ENCODE measurements around the gene LHX2.

LHX2 gene

DNA sequence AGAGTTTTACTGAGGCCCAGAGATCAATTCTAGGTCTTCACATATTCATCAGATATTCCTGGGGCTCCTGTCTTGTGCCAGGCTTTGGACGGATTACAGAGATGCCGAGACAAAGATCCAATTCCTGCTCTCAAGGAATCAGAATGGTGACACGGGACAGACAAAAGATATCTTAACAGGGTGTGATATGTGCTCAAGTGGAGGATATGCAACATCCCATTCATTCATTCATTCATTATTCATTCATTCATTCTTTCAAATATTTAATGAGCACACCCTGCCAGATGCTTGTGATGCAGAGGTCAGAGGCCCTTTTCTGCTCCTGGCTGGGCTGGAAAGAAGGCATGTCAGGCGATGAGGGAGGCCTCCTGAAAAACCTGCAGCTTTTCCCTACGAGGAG is 21.8 kb downstream of the LHX2 start:
- no peak for DNase-seq (ENCODE audit: low spot score)

DNA sequence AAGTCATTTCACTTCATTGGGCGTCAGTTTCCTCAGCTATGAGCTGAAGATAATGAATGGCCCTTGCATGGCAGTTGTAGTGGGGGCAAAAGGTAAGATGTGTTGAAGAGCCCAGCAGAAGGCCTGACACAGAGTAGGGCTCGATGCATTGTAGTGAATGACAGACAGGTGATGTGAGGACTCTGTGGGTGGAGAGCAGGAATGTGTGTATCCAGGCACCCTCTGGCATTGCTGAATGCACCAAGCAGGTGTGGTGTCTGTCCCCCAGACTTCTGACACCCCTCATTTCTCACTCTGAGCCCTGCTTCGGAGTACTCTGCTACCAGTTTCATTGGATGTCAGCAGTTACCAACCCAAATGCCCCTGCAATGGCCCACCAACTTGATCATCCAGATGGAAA is 22.4 kb downstream of the LHX2 start:
- no peak for DNase-seq (ENCODE audit: low spot score)

DNA sequence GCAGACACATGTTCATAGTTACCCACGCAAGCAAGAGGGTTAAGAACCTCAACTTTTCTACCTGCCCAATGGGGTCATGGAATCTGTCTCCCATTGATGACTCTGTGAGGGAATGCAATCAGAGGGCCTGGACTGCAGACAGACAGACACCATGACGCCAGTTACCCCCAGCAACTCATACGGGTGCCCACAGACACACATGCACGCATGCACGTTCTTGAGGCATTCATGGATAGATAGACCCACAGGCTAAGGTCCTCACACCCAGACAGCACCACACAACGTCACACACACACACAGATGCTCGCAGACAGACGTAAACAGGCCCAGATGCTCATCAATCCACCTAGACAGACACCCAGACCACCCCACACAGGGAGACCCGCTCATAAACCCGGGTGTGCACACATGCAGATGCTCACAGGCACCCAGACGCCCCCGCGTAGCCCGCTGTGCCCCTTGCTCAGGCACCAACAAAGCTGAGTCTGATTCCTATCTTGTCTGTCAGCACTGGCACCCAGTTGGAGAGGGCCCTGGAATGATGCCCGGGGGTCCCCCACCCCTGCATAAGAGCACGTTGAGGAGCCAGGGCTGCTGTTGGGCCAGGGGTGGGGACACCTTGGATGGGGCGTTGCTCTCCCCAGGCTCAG is 23.6 kb downstream of the LHX2 start:
- no peak for DNase-seq (ENCODE audit: low spot score)

DNA sequence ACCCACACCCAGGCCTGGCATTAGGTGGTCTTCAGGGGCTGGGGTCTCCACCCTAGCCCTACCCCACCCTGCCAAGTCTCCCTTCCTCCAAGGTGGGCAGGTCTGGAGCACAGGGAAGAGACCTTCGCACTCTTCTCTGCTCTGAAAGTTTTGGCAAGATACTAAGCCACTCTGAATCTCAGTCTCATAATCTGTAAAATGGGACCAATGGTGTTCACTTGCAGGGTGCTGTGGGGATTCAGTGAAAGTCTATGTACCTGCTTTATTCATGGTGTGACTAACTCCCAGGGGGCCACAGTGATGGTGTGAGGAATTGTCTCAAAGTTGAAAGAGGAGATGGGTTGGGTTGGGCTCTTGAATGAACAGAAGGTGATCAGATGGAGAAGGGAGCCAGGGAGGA is 25.0 kb downstream of the LHX2 start:
- DNase-seq (ENCODE audit: low spot score): no peak

DNA sequence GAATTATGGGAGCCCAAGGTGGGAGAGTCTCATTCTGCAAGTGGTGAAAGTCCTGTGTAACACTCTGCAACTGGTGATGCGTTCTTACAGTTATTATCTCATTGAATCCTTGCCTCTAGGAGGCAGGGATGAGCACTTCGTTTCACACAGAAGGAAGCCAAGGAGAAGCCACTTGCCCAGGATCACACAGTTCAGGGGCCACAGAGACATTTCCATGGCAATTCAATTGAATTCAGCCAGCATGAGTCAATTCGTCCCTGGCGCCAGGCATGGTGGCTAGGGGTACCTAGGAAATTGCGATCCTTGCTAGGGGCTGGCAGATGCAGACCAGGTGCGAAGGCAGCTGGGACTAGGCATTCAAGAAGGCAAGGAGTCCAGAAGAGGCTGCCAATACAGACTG is 26.2 kb downstream of the LHX2 start:
- DNase-seq (ENCODE audit: low spot score): peak; percentile 26

DNA sequence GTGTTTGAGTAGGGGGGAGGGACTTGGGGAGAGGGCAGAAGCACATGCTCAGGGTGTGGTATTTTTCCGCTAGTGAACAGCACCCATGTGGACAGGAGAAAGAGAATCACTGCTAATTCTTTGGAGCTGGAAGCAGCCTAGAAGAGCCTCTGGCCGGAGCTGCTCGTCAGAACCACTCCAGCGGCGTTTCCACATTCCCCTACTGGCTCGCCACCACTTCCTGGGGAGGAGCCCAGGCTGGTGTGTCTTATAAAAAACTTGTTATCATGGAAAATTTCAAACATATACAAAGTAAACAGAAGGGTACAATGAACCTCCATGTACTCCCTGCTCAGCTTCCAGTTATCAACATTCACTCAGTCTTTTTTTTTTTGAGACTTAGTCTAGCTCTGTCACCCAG is 26.7 kb downstream of the LHX2 start:
- DNase-seq (ENCODE audit: low spot score): no peak

DNA sequence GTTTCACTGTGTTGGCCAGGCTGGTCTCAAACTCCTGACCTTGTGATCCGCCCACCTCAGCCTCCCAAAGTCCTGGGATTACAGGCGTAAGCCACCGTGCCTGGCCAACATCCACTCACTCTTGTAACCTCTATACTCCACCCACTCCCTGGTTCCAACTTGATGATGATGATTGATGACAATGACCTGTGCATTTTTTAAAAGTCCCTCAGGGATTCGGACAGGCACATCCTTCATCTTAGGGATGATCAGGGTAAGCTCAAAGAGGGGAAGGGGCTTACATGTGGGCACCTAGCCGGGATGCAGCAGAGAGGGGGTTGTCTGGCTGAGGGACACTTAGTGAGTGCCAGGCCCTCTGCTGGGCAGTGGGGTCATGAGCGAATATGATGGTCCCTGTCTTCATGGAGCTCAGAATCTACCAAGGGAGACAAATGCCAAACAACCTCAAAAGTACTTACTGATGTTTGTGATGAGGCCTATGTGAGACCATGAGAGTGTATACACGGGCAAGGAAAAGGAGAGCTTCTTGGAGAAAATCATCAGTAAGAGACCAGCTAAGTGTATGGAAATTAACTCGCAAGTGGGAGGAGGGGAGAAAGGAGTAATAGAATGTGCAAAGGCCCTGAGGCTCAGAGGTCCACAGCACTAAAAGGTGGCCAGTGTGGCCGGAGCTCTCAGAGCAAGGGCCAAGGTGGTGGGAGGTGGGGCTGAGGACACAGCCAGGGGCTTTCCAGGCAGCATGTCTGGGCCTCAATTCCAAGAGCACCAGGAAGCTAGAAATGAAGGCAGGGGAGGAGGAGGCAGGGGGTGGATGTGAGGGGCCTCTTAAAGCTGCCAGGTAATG is 27.4 kb downstream of the LHX2 start:
- no peak for DNase-seq (ENCODE audit: low spot score)

DNA sequence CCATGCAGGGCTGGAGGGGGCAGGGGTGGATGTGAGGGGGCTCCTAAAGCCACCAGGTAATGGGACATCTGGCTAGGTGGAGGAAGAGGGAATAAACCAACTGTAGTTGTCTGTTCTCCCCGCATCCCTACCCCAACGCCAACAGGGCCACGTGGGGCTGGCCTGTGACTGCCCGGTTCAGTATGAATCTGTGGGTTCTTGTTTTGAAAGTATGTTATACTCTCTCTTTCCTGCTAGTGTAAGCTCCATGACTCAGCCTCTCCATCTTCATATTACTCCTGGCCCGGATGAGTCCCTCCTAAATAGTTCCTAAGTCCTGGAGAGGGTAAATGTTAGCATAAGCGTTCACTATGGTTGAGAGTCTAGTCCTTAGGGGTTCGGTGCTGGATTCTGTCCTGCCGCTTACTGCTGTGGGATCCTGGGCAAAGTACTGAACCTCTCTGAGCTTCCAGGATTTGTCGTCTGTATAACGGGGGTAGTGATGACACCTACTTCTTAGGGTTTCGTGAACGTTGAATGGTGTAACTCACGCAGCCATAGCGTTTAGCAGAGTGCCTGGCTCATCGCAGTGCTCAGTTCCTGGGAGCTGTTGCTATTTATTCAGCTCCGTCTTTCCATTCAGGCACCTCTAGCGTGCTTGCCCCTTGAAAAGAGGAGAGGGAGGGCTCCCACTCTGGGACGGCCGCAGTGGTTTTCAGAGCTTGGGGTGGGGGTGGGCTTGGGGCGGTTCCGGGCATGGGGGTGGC is 28.8 kb downstream of the LHX2 start:
- peak; percentile 26 for DNase-seq (ENCODE audit: low spot score)

DNA sequence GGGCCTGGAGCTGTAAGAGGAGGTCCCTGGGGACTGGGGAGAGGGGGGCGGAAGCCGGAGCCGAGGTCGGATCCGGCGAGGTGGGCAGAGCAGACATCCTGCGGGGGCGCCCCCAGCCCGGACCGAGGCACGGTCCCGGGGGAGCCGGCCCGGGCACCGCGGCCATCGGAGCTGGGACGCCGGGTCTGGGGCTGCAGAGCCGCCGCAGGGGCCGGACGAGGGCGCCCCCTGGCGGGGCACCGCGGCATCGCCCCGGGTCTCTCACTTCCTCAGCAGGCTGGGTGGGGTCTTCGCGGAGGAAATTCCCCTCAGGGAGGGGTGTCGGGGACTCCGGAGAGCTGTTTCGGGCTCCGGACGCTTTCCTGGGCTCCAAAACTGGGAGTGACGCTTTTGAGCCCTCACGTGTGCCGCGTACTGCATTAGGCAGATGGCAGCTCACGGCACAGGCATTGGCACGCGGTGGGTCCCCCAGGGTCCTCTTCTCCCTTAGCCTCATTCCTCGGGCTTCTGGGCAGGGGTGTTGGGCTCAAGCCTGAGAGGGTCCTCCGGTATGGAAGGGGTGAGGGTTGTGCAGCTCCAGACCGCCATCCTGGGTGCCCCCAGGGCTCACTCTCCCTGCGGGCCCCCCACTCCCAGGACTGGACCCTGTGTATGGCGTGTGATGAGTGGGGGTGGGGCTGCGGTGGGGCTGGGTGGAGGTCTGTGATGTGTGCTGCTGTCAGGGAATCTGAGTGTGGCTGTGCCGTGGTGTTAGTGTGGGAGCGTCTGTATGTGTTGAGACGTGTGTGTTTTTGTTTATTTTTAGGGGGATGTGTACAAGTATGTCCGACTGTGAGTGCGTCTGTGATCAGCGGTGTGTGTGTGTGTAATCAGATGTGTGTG is 29.6 kb downstream of the LHX2 start:
- DNase-seq (ENCODE audit: low spot score): no peak

DNA sequence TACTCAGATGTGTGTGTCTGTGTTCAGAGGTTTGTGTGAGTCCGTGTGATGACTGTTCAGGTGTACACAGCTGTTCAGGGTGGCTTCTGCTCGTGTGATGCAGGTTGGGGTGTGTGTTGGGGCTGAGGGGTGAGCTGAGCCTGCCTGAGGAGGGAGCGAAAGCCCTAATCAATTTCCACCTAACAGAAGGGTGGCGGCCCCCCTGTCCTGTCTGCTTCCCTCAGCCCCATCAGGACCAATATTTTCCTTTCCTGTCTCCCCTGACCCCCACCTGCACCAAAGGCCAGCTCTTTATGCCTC is 30.2 kb downstream of the LHX2 start:
- DNase-seq (ENCODE audit: low spot score): no peak

DNA sequence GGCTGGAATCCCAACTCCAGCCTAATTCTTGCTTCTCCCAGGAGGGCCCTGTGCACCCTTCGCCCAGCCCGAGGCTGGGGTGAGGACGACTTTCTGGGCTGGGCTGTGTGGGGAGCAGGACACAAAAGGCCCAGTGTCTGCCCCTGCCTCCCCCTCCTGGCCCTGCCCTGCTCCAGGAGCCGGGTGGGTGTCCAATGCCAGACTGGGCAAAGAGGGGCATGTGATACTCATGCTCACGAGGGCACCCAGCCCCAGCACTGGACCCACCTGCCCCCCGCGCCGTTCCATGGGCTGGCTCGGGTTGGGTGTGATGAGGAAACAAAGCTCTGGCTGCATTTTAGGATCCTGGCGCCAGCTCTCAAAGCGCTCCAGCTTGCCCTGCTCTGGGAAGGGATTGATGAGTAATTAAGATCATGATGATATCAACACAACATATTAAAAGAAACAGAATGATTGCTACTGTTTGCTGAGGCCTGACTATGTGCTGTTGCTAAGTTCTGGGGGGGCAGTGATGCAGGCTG is 30.7 kb downstream of the LHX2 start:
- no peak for DNase-seq (ENCODE audit: low spot score)

DNA sequence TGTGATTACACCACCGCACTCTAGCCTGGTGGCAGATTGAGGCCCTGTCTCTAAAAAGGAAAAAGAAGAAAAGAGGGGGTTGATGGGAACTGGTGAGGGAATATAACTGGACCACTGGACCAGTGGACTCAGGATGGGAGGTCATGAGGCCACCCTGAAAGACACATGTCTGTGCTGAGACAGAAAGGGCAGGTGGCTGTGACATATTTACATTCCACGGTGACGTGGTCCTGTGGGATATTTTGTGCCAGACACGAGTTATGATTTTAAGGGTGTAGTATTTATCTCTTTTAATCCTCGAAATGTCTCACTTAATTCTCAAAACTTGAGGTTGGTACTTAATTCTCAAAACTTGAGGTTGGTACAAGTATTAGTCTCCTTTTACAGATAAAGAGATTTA is 32.9 kb downstream of the LHX2 start:
- no peak for DNase-seq (ENCODE audit: low spot score)

DNA sequence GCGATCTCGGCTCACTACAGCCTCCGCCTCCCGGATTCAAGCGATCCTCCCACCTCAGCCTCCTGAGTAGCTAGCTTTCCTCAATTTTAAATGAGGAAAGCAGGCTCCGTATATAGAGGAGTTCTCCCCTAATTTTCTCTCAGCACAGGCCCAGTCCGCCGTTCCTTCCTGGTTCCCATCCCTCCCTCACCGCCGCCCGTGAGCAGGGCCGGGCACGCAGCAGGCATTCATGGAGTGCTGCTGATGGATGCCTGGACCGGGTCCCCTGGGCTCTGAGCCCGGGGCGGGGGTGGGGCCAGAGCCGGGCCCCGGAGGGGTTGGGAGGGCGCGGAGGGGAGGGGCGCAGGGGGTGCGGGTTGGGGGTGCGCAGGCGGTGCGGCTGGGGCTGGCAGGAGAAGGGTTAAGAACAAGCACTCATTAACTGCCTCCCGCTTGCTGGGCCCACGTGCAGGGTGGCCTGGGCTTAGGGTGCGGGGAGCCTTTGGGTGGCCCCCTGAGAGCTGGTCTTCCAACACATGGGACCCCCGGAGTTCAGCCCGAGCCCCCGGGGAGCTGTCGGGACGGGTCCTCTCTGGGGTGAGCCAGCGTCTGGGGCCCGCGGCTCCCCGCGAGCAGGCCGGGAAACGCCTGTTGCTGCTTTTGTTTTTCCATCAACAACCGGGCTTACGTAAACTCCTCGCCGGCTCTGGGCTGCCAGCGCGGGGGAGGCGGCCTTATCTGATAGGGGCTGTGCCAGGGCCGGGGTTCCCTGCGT is 33.7 kb downstream of the LHX2 start:
- DNase-seq (ENCODE audit: low spot score): no peak

DNA sequence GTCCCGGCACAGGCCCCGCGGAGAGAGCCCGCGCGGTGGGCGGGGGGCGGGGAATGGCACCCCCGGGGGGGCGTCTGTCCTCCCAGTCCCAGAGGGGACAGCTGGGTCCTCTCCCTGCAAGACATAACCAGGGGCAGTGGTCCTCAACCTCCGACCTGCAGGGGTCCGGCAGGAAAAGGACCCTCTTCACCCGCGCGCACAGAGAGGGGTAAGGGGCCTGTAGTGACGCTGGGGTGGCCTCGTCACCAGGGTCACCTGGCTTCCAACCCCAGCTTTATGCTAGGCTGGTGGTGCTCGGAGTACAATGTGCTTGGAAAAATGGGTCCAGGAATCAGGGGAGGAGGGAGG is 34.2 kb downstream of the LHX2 start:
- DNase-seq (ENCODE audit: low spot score): no peak

DNA sequence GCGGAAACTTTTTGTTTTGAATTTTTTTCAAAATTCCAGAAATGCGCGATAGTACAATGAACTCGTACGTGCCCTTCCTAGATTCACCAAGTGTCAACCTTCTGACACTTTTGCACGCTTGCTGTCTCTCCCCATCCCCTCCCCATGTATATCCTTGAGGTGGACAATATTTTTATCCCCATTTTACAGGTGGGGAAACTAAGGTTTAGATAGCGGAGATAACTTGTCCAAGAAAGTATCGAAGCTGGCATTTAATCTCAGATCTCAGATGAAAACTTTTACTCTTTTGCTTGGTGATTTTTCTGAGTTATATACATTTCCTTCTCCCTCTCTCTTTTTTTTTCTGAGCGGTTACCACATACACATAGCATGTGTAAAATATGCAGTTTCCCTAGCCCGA is 34.6 kb downstream of the LHX2 start:
- DNase-seq (ENCODE audit: low spot score): no peak

DNA sequence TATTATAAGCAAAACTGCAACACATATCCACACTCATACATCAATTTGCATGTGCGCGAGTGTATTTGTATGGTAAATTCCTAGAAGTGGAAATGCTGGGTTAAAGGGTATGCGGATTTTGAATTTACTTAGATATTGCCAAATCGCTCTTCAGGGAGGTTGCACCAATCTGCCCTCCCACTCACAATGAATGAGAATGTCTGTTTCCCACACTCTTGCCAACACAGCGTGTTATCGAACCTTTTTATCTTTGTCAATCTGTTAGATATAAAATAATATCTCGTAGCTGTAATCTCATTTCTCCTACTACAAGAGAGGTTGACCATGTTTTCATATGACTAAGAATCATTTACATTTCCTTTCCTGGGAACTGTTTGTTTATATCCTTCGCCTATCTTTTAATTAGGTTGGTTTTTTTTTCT is 35.7 kb downstream of the LHX2 start:
- DNase-seq (ENCODE audit: low spot score): no peak

DNA sequence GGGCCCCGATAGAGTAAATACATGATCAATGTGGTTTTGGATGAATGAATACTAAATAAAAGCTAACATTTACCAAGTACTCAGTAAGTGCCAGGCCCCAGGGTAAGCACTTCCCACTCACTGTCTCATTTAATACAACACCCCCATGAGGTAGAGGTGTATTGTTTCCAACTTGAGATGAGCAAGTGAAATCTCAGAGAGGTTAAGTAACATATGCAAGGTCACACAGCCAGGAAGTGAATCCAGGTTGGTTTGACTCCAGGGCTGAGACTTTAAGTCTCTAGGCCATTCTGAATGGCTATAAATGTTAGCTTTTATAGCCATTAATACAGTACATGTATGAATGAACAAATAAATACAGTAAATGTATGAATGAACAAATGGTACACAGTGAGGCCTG is 39.4 kb downstream of the LHX2 start:
- no peak for DNase-seq (ENCODE audit: low spot score)

DNA sequence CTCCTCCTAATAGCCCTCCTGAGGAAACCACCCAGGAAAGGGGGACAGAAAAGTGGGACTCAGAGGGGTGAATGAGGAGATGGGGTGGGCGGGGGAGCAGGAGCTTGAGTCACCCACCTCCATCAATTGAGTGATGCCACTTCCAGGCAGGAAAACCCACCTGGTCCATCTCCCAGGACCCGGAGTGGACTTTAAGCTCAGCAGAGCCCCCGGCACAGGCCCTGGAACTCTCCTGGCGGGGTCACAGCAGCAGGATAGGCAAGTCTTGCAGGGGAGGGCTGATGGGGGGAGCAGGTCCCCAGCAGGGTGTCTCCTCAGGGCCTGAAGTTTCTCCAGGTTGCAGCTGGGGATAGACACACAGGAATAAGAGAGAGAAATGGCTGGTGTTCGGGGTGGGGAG is 40.8 kb downstream of the LHX2 start:
- no peak for DNase-seq (ENCODE audit: low spot score)

DNA sequence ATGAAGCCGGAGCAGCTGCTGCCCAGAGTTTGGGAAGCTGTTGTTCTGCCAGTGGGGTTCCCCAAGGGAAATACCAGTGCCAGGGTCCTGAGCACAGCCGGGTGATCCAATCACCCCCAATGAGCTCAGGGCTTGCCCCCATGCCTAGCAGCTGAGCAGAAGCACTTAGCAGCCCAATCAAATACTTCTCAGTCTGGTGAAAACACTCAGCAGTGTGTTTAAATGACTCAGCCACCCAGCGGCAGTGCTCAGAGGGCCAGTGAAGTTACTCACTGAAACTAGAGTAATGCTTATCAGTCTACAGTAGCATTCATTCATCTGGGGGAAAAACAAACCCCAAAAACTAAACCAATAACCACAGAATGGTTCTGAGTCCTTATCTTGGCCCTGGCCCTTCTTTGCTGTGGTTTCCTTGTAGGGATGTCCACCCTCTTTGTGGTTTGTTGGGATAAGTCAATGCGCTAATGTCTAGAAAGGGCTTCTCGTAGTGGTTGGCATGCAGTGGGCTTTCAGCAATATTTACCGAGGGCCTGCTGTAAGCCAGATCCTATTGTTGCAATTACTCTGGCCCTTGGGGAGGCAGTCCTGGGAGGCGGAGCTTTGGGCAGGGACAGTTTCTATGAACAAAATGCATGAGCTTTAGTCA is 43.1 kb downstream of the LHX2 start:
- DNase-seq (ENCODE audit: low spot score): peak; percentile 98

DNA sequence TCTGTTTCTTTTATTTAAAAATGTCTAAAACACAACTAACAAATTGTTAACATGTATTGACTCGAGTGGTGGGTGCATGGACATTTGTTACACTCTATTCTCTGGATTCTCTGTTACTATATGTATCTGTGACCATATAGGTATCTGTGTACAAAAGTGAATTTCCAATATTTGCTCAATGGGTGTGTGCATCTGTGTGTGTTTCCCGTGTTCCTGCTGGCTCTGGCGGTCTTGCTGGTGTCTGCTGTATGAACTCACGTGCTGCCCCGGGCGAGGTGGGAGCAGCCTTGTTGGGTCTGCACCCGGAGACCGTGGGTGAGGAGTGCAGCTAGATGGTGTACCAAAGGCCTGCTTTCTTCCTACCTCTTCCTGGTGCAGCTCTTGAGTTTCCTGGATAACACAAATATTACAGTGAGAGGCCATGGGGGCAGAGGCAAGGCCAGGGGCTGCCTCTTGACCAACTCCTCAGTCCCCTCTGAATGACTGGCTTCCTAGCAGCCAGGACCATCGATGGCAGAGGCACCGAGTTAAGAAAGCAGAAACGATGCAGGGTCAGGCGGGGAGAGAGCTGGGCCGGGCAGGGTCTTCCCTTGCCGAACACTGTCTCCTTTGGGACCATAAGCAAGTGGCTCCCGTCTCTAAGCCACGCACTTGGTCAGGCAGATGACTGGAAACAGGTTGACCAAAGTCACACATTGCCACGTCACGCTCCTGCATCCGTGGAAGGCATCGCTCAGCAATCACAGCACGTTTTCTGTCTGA is 49.5 kb downstream of the LHX2 start:
- no peak for DNase-seq (ENCODE audit: low spot score)
